ENCODE results near the gene BTBD7. TPM values are rescaled to one million over a fixed set of nuclear protein-coding genes. Genes with fewer than 3 reads are reported as not detected.

The BTBD7 gene
- total RNA-seq, 6 experiments from 2014 or later, result 8.1 to 14.3 (median 11.0) TPM

DNA sequence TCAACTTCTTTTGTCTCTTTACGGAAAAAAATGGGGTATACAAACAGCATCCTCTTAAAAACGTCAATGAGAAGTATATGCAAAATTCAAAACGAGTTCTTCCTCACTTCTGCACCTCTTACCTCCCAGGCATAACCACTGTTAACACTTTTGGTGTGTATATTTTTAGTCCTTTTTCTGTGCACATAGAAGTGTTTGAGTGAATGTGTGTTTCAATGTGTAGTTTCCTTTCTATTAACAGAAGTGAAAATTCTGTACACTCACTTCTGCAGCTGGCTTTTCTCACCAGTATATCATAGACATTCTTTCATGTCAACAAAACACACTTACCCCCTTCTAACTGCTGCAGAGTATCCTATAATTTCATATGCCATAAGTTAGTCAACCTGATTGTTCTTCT lies 120.4 kb downstream of the BTBD7 start:
- Histone ChIP-seq H3K4me1 (peaks cover 0 to 12% (median 0%) of the 10 kb centered on the region in 4 donors), H3K4me3 (no peak overlapping the region), H3K27me3 (no peaks in the 10 kb centered on the region), H3K27ac (no peak overlapping the region), H3K36me3 (peaks cover 0 to 65% (median 18%) of the 10 kb centered on the region in 4 donors), H3K9me3 (no peaks in the 10 kb centered on the region)
- TF ChIP-seq, protein P1, sequence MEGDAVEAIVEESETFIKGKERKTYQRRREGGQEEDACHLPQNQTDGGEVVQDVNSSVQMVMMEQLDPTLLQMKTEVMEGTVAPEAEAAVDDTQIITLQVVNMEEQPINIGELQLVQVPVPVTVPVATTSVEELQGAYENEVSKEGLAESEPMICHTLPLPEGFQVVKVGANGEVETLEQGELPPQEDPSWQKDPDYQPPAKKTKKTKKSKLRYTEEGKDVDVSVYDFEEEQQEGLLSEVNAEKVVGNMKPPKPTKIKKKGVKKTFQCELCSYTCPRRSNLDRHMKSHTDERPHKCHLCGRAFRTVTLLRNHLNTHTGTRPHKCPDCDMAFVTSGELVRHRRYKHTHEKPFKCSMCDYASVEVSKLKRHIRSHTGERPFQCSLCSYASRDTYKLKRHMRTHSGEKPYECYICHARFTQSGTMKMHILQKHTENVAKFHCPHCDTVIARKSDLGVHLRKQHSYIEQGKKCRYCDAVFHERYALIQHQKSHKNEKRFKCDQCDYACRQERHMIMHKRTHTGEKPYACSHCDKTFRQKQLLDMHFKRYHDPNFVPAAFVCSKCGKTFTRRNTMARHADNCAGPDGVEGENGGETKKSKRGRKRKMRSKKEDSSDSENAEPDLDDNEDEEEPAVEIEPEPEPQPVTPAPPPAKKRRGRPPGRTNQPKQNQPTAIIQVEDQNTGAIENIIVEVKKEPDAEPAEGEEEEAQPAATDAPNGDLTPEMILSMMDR (IDR thresholded peaks at IDR 0.05), result no peak
- no peak for TF ChIP-seq POLR2A (IDR thresholded peaks at IDR 0.05)
- intact Hi-C loops (cut with DNase I), result no loop called here
- WGBS (ENCODE audit: insufficient coverage, low coverage, low lambda C conversion rate, missing lambda C conversion rate), result 82% methylated on average over 3 of the region's 3 CpGs
- DNase-seq, result no peak
- ATAC-seq, result no peak

- 0% methylated on average over 19 of the region's 23 CpGs for WGBS (ENCODE audit: insufficient coverage, low coverage, low lambda C conversion rate, missing lambda C conversion rate)
- Histone ChIP-seq H3K9me3 (no peaks in the 10 kb centered on the region), H3K4me3 (peak overlapping the region; percentile 91 to 99 (median 95)), H3K27me3 (no peaks in the 10 kb centered on the region), H3K36me3 (peaks cover 0 to 23% (median 2%) of the 10 kb centered on the region in 4 donors), H3K27ac (peak overlapping the region; percentile 16 to 77 (median 30)), H3K4me1 (peaks cover 0 to 18% (median 0%) of the 10 kb centered on the region in 4 donors)
- ATAC-seq (peak; percentile 64 to 72 (median 66)), DNase-seq (peak in 1 of 3 donors; percentile 65)
- TF ChIP-seq, protein P1 (IDR thresholded peaks at IDR 0.05), result no peak
- TF ChIP-seq POLR2A (IDR thresholded peaks at IDR 0.05), result no peak
- intact Hi-C loops (cut with DNase I), result no loop called here
Observed at GRCh38 chr14:93207468-93208308, 125.1 kb downstream of the BTBD7 start.

DNA sequence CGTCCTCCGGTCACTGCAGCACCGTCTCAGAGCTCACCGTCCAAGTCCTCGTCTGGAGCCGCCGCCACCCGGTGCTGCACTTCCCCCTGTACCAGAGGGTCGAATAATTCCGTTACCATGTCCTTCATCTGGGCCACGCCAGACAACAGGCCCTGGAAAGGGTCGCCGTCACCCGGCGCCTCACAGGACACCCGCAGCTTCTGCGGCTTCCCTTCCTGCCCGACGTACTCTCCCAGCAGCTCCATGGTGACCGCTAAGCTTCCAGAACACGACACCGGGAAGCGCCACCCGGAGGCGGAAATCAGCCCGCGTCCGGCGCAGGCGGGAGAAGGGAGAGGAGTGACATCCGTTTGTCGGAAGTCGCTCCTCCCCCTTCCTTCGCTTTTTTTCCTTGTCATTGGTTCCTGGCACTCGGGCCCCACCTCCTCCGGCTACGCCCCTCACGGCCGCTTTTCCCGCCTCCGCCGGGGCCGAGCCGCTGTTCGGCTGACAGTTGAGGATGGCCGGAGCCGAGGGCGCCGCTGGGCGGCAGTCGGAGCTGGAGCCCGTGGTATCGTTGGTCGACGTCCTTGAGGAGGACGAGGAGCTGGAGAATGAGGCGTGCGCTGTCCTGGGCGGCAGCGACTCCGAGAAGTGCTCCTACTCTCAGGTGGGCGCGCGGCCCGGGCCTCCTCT lies 125.9 kb downstream of the BTBD7 start, which contains the start of the genes GON7 and UBR7:
TSS of gene GON7 (minus strand) at position 273 of the 675 bp plus-strand sequence. CDS start at position 245, 28 bp downstream.
TSS of gene UBR7 (plus strand) at position 464 of the 675 bp plus-strand sequence. CDS start at position 500, 36 bp downstream.
- intact Hi-C loops (cut with DNase I), result no loop called here
- DNase-seq (peak; percentile 94 to 97 (median 96)), ATAC-seq (peak; percentile 98 to 99 (median 99))
- TF ChIP-seq, protein P1 (IDR thresholded peaks at IDR 0.05), result peak; percentile 38 to 59 (median 47)
- TF ChIP-seq POLR2A (IDR thresholded peaks at IDR 0.05), result peak; percentile 85
- peak within 1 kb of the TSS; percentile 30 to 77 (median 56) for H3K27ac ChIP-seq
- H3K36me3 ChIP-seq, result peaks cover 0 to 16% (median 2%) of the 10 kb centered on the region in 4 donors
- peaks cover 0 to 18% (median 0%) of the 10 kb centered on the region in 4 donors for H3K4me1 ChIP-seq
- no peaks in the 10 kb centered on the region for H3K27me3 ChIP-seq
- H3K4me3 ChIP-seq, result peak within 1 kb of the TSS; percentile 91 to 99 (median 95)
- 0% methylated on average over 16 of the region's 65 CpGs for WGBS (ENCODE audit: insufficient coverage, low coverage, low lambda C conversion rate, missing lambda C conversion rate)
- H3K9me3 ChIP-seq, result no peaks in the 10 kb centered on the region

DNA sequence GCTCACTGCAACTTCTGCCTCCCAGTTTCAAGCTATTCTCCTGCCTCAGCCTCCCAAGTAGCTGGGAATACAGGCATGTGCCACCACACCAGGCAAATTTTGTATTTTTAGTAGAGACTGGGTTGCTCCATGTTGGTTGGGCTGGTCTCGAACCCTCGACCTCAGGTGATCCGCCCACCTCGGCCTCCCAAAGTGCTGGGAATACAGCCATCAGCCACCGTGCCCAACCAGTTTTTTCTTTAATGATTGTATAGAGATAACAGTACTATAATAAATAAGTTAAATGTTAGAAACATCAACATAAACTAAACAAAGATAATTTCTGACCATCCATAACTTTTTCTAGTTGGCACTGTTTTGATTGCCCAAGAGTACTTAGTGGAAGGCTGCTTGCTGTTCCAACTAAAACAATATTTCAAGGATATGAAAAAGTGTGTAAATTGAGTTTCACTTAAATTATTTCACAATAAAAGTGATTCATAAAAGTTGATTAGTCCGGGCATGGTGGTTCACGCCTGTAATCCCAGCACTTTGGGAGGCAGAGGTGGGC lies 131.6 kb downstream of the BTBD7 start:
- Histone ChIP-seq H3K27ac (no peak overlapping the region), H3K36me3 (no peaks in the 10 kb centered on the region), H3K4me3 (no peak overlapping the region), H3K9me3 (no peaks in the 10 kb centered on the region), H3K4me1 (peaks cover 0 to 5% (median 0%) of the 10 kb centered on the region in 4 donors), H3K27me3 (no peaks in the 10 kb centered on the region)
- DNase-seq, result no peak
- intact Hi-C loops (cut with DNase I), result no loop called here
- WGBS (ENCODE audit: insufficient coverage, low coverage, low lambda C conversion rate, missing lambda C conversion rate), result 88% methylated on average over 7 of the region's 7 CpGs
- no peak for TF ChIP-seq POLR2A (IDR thresholded peaks at IDR 0.05)
- TF ChIP-seq, protein P1 (IDR thresholded peaks at IDR 0.05), result no peak
- ATAC-seq, result no peak
